ENCODE measurements around the gene TMEM252. TPM values are rescaled to one million over a fixed set of nuclear protein-coding genes. Genes with fewer than 3 reads are reported as not detected.

TMEM252 gene
- polyA plus RNA-seq, 1 donor (not counting 4 experiments of a cell fraction or from before 2014, with no cell fraction given) = not detected

GRCh38 chr9:68506551-68506950 is 34.1 kb downstream of the TMEM252 start:
- Histone ChIP-seq H2AFZ (ENCODE audit: control insufficient read depth, low read length) (no peak overlapping the region), H3K79me2 (ENCODE audit: control insufficient read depth, insufficient read depth, low read length) (no peaks in the 10 kb centered on the region), H3K9me1 (ENCODE audit: control insufficient read depth, extremely low read depth, insufficient read depth, low read length) (no peaks in the 10 kb centered on the region), H3K36me3 (ENCODE audit: control insufficient read depth in 2 of 2, extremely low read depth in 1 of 2, insufficient read depth in 2 of 2, low read length in 2 of 2) (no peaks in the 10 kb centered on the region), H3K4me2 (ENCODE audit: control insufficient read depth, extremely low read depth, insufficient read depth, low read depth, low read length) (no peak overlapping the region), H3K9me3 (ENCODE audit: control insufficient read depth, low read depth, low read length) (no peaks in the 10 kb centered on the region), H3K9ac (ENCODE audit: control insufficient read depth, extremely low read depth, insufficient read depth, low read length) (no peak overlapping the region), H3K4me3 (ENCODE audit: control insufficient read depth in 2 of 3, extremely low read depth in 1 of 3, insufficient read depth in 2 of 3, low read depth in 1 of 3, low read length in 3 of 3) (no peak overlapping the region), H4K20me1 (ENCODE audit: control insufficient read depth, extremely low read depth, insufficient read depth, low read length) (no peaks in the 10 kb centered on the region), H3K27me3 (ENCODE audit: control insufficient read depth, extremely low read depth, insufficient read depth, low read length) (no peaks in the 10 kb centered on the region), H3K27ac (ENCODE audit: control insufficient read depth, insufficient read depth, low read length) (no peak overlapping the region), H3K4me1 (ENCODE audit: control insufficient read depth, extremely low read depth, insufficient read depth, low read length) (no peaks in the 10 kb centered on the region)
- FAIRE-seq (no peak), DNase-seq (ENCODE audit: low read depth, low spot score) (no peak)
- dilution Hi-C loops (cut with MboI; ENCODE audit: extremely low pct_ligation_motif_present, low sequenced_read_pairs) = loop anchor here (25.0 kb wide), 1 partner anchor 106 kb away; no protein-coding TSS in a partner anchor
- TF ChIP-seq CTCF (optimal IDR thresholded peaks at IDR 0.05 in 1 of 3, IDR thresholded peaks at IDR 0.05 in 1 of 3, conservative IDR thresholded peaks at IDR 0.05 in 1 of 3; ENCODE audit: extremely low read depth in 1 of 3, insufficient read depth in 2 of 3, low read length in 3 of 3) = no peak
- no peak for TF ChIP-seq EZH2 (IDR thresholded peaks at IDR 0.05; ENCODE audit: low read length)

- no peak overlapping the region for H3K9ac ChIP-seq (ENCODE audit: control insufficient read depth, extremely low read depth, insufficient read depth, low read length)
- H3K9me1 ChIP-seq (ENCODE audit: control insufficient read depth, extremely low read depth, insufficient read depth, low read length) = no peaks in the 10 kb centered on the region
- H3K27me3 ChIP-seq (ENCODE audit: control insufficient read depth, extremely low read depth, insufficient read depth, low read length) = no peaks in the 10 kb centered on the region
- DNase-seq (ENCODE audit: low read depth, low spot score) (no peak), FAIRE-seq (no peak)
- H3K36me3 ChIP-seq (ENCODE audit: control insufficient read depth in 2 of 2, extremely low read depth in 1 of 2, insufficient read depth in 2 of 2, low read length in 2 of 2) = no peaks in the 10 kb centered on the region
- H3K27ac ChIP-seq (ENCODE audit: control insufficient read depth, insufficient read depth, low read length) = no peak overlapping the region
- no peaks in the 10 kb centered on the region for H3K9me3 ChIP-seq (ENCODE audit: control insufficient read depth, low read depth, low read length)
- dilution Hi-C loops (cut with MboI; ENCODE audit: extremely low pct_ligation_motif_present, low sequenced_read_pairs) = loop anchor here (25.0 kb wide), 1 partner anchor 106 kb away; no protein-coding TSS in a partner anchor
- no peak overlapping the region for H2AFZ ChIP-seq (ENCODE audit: control insufficient read depth, low read length)
- H3K4me3 ChIP-seq (ENCODE audit: control insufficient read depth in 2 of 3, extremely low read depth in 1 of 3, insufficient read depth in 2 of 3, low read depth in 1 of 3, low read length in 3 of 3) = no peak overlapping the region
- no peak overlapping the region for H3K4me2 ChIP-seq (ENCODE audit: control insufficient read depth, extremely low read depth, insufficient read depth, low read depth, low read length)
- H4K20me1 ChIP-seq (ENCODE audit: control insufficient read depth, extremely low read depth, insufficient read depth, low read length) = no peaks in the 10 kb centered on the region
- no peaks in the 10 kb centered on the region for H3K4me1 ChIP-seq (ENCODE audit: control insufficient read depth, extremely low read depth, insufficient read depth, low read length)
- H3K79me2 ChIP-seq (ENCODE audit: control insufficient read depth, insufficient read depth, low read length) = no peaks in the 10 kb centered on the region
- TF ChIP-seq CTCF (optimal IDR thresholded peaks at IDR 0.05 in 1 of 3, IDR thresholded peaks at IDR 0.05 in 1 of 3, conservative IDR thresholded peaks at IDR 0.05 in 1 of 3; ENCODE audit: extremely low read depth in 1 of 3, insufficient read depth in 2 of 3, low read length in 3 of 3) (no peak), EZH2 (IDR thresholded peaks at IDR 0.05; ENCODE audit: low read length) (no peak)
Measured at GRCh38 chr9:68505681-68506409, 34.8 kb downstream of the TMEM252 start.
